Measurements from ENCODE around the gene POTEH. TPM values are rescaled to one million over a fixed set of nuclear protein-coding genes. Genes with fewer than 3 reads are reported as not detected.
"Not testable (repeated sequence)": the region's sequence is repeated elsewhere in the genome, so short reads cannot be mapped to it uniquely, and the experiment has no call there.

POTEH gene
- polyA plus RNA-seq (2011; rRNA removed) (not detected in 2 replicates), polyA minus RNA-seq (2011; rRNA and poly(A)+ RNA removed) (not detected in 2 replicates)

DNA sequence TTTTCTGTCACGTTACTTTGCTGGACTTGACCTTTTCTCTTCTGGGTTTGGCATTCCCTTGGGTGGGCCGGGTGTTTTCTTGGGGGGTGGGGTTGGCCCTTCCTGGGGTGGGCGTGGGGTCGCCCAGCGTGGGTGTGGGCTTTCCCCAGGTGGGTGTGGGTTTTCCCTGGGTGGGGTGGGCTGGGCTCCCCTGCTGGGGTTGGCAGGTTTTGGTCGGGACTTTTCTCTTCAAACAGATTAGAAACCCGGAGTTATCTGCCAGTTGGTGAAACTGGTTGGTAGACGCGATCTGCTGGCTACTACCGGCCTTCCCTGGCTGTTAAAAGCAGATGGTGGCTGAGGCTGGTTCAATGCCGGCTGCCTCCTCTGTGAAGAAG, at the start of gene POTEH:
Gene POTEH (plus strand): TSS at position 278 of the 377 bp plus-strand sequence. CDS start 52 bp downstream, at position 330.
- H3K36me3 ChIP-seq (ENCODE audit: control insufficient read depth, insufficient read depth, low read length); POLR2A ChIA-PET; DNase-seq (ENCODE audit: low read depth); H3K4me3 ChIP-seq (ENCODE audit: low read depth, low read length); H3K27me3 ChIP-seq (ENCODE audit: control insufficient read depth, insufficient read depth, low read length); CTCF ChIA-PET: not testable (repeated sequence)

DNA sequence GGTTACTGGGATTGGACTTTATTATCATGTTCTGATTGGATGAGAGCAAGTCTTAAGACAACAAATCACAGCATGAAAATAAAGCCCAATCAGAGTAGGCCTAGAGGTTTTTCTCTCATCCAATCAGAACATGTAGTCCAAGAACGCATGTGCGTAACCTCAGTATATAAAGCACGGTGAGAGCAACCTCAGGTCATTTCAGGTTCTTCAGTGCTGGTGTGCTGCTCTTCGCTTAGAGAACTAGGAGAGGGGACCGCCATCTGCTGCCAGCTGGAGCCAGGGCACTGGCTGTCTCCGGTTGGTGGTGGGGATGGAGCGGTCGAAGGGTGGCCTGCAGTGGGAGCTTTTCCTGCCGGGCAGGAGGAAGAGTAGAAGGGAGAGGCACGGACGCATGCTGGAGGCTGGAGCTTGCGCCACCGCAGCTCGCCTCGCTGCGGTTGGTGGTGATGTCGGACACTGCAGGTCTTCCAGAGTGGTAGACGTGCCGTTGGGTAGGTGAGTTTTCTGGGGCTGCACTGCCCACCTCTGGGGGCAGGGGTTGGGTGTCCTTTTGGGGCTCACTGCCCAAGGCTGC, 47.5 kb upstream of the POTEH start:
- POLR2A ChIA-PET; H3K36me3 ChIP-seq (ENCODE audit: control insufficient read depth, insufficient read depth, low read length); CTCF ChIA-PET; H3K4me3 ChIP-seq (ENCODE audit: low read depth, low read length); DNase-seq (ENCODE audit: low read depth); H3K27me3 ChIP-seq (ENCODE audit: control insufficient read depth, insufficient read depth, low read length): not testable (repeated sequence)

DNA sequence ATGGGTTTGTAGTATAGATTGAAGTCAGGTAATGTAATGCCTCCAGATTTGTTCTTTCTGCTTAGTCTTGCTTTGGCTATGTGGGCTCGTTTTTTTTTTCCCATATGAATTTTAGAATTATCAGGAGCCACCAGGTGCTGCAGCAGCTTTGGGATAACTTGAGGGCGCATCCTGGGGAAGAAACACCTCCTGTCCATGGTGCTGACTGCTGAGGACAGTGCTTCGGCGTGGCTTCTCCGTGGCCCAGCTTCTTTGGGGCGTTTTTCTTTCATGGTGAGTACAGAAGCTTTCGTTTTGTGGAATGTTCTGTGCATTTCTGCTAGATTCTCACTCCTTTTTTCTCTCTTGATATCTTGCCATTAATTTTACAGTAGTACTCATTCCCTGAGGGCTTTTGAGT, 37.9 kb upstream of the POTEH start:
- CTCF ChIA-PET; H3K36me3 ChIP-seq (ENCODE audit: control insufficient read depth, insufficient read depth, low read length); POLR2A ChIA-PET; DNase-seq (ENCODE audit: low read depth); H3K27me3 ChIP-seq (ENCODE audit: control insufficient read depth, insufficient read depth, low read length); H3K4me3 ChIP-seq (ENCODE audit: low read depth, low read length): not testable (repeated sequence)

DNA sequence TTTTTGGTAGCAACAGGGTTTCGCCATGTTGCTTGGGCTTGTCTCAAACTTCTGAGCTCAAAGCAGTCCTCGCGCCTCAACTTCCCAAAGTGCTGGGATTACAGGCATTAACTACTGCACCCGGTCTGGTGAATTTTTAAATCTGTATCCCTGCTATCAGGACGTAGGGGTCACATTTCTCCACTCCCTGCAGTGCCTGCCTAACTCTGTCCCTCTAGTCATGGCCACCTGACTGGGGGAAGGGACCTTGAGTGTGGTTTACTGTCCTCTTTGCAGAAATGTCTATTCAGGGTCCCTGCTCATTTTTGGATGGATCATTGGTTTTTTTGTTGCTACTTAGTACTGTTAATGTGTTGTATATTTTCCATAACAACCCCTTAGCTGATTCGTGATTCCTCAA, 37.1 kb upstream of the POTEH start:
- DNase-seq (ENCODE audit: low read depth); CTCF ChIA-PET; H3K36me3 ChIP-seq (ENCODE audit: control insufficient read depth, insufficient read depth, low read length); H3K4me3 ChIP-seq (ENCODE audit: low read depth, low read length); POLR2A ChIA-PET; H3K27me3 ChIP-seq (ENCODE audit: control insufficient read depth, insufficient read depth, low read length): not testable (repeated sequence)

DNA sequence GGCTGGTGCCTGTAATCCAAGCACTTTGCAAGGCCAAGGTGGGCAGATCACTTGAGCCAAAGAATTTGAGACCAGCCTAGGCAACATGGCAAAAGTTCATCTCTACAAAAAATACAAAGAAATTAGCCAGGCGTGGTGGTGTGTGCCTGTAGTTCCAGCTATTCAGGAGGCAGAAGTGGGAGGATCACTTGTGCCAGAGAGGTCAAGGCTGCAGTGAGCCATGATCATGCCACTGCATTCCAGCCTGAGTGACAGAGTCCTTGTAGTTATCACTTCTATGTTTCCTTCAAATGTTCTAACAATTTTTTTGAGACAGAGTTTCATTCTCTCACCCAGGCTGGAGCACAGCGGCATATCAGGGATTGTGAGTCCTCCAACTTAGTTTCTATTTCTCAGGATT, 36.6 kb upstream of the POTEH start:
- H3K27me3 ChIP-seq (ENCODE audit: control insufficient read depth, insufficient read depth, low read length); H3K36me3 ChIP-seq (ENCODE audit: control insufficient read depth, insufficient read depth, low read length); DNase-seq (ENCODE audit: low read depth); CTCF ChIA-PET; POLR2A ChIA-PET; H3K4me3 ChIP-seq (ENCODE audit: low read depth, low read length): not testable (repeated sequence)

DNA sequence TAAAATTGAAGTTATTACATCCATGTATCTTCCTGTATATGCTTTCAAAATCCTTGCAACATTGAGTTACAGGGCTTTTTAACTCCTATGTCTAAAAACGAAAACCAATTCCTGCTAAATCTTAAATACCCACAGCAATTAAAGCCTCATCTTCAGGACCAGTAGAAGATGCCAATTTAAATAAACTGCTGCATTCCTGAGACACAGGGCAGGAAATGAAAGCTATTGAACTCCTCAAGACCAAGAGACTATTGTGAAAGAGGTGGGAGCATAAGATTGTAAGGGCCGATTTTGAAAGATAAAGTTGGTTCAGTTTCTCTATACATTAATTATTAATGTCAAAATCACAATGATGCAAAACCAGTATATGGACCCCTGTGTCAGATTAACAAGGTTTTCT, 28.7 kb upstream of the POTEH start:
- H3K27me3 ChIP-seq (ENCODE audit: control insufficient read depth, insufficient read depth, low read length); POLR2A ChIA-PET; H3K4me3 ChIP-seq (ENCODE audit: low read depth, low read length); CTCF ChIA-PET; H3K36me3 ChIP-seq (ENCODE audit: control insufficient read depth, insufficient read depth, low read length); DNase-seq (ENCODE audit: low read depth): not testable (repeated sequence)

DNA sequence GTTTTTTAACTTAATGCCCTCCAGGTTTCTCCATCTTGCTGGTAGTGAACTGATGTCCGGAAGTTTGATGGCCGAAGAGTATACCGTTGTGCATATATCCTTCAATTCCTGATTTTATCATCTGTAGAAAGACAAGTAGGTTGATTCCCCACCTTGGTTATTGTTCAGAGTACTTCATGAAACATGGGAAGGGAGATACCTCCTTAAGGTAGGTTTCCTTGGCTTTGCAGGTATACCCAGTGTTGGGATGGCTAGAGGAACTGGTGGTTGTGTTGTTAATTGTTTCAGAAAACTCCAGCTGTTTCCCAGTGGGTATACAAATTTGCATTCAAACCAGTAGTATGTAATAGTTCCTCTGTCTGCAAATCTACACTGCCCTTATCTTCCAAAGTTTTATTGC, 25.1 kb upstream of the POTEH start:
- POLR2A ChIA-PET; DNase-seq (ENCODE audit: low read depth); H3K36me3 ChIP-seq (ENCODE audit: control insufficient read depth, insufficient read depth, low read length); H3K27me3 ChIP-seq (ENCODE audit: control insufficient read depth, insufficient read depth, low read length); H3K4me3 ChIP-seq (ENCODE audit: low read depth, low read length); CTCF ChIA-PET: not testable (repeated sequence)

DNA sequence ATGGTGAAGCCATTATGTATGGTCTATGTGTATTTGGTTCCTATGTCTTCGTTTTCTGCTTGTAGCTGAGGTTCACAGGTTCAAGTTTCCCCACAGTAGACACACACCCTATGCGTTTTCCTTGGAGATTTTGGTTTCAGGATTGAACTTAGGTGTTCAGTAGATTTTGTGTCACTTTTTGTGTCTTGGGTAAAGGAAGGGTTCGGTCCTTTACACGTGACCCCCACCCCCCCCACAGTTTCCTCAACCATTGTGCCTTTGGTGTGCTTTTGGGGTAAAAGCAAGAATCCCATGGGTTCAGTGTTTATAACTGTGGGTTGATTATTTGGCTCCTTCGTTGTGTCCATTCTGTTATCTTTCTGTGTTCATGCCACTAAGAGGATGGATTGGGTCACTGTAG, 24.3 kb upstream of the POTEH start:
- H3K27me3 ChIP-seq (ENCODE audit: control insufficient read depth, insufficient read depth, low read length); CTCF ChIA-PET; H3K4me3 ChIP-seq (ENCODE audit: low read depth, low read length); H3K36me3 ChIP-seq (ENCODE audit: control insufficient read depth, insufficient read depth, low read length); DNase-seq (ENCODE audit: low read depth); POLR2A ChIA-PET: not testable (repeated sequence)

DNA sequence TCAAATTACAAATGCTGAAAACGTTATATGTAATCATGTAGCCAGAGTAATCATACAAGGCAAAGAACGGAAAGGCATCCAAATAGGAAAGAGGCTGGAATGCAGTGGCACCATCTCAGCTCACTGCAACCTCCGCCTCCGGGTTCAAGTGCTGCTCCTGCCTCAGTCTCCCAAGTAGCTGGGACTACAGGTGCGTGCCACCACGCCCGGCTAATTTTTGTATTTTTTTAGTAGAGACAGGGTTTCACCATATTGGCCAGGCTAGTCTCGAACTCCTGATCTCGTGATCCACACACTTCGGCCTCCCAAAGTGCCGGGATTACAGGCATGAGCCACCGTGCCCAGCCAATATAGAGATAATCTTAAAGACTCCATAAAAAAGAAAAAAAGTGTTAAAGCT, 20.4 kb upstream of the POTEH start:
- CTCF ChIA-PET; DNase-seq (ENCODE audit: low read depth); H3K36me3 ChIP-seq (ENCODE audit: control insufficient read depth, insufficient read depth, low read length); H3K4me3 ChIP-seq (ENCODE audit: low read depth, low read length); POLR2A ChIA-PET; H3K27me3 ChIP-seq (ENCODE audit: control insufficient read depth, insufficient read depth, low read length): not testable (repeated sequence)

DNA sequence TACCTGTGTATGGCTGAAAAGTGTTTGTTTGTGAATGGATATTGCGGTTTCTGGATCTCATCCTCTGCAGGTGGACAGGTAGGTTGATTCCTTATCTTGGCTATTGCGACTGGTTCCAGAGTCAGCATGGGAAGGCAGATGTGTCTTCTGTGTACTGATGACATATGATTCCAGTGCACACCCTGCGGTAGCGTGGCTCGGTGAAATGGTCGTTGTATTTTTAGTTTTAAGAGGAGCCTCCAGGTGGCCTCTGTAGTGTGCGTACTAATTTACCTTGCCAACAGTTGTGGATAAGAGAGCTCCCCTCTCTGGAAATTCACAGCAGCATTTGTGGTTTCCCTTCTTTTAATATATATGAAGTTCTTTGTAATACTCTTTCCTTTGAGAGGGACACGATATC, 10.1 kb upstream of the POTEH start:
- H3K27me3 ChIP-seq (ENCODE audit: control insufficient read depth, insufficient read depth, low read length); H3K4me3 ChIP-seq (ENCODE audit: low read depth, low read length); CTCF ChIA-PET; POLR2A ChIA-PET; H3K36me3 ChIP-seq (ENCODE audit: control insufficient read depth, insufficient read depth, low read length); DNase-seq (ENCODE audit: low read depth): not testable (repeated sequence)

DNA sequence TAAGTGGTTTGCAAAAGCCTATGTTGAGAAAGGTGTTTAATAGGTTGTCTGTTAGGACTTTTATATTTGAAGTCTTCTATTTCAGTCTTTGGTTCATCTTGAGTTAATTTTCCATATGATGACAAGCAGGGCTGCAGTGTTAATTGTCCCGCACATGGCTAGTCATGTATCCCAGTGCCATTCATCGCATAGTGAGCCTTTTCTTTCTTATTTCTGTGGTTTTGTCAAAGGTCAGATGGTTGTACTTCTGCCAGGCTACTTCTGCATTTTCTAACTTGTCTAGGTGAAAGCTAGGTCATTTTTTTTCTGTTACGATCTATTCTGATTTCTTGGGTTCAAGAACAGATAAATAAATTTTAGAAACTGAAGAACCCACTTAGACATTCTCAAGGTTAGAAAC, 5.7 kb upstream of the POTEH start:
- H3K27me3 ChIP-seq (ENCODE audit: control insufficient read depth, insufficient read depth, low read length); H3K36me3 ChIP-seq (ENCODE audit: control insufficient read depth, insufficient read depth, low read length); POLR2A ChIA-PET; H3K4me3 ChIP-seq (ENCODE audit: low read depth, low read length); CTCF ChIA-PET; DNase-seq (ENCODE audit: low read depth): not testable (repeated sequence)

DNA sequence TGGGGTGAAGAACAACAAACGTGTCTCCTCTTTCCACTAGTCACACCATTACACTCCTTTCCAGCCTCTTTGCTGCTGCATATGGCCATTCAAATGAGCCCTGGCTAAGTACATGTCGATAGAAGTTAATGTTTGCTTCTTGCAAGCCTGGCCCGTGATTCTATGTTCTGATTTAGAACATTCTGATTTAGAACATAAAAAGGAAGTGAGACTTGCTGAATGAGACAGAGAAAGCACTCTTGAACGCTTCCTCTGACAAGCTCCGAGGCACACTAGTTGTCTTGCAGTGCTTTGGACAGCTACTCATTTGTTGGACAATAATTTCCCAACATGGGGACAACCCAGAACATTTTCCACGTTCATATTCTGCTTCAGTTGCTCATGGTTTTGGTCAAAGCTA, 5.1 kb upstream of the POTEH start:
- DNase-seq (ENCODE audit: low read depth); CTCF ChIA-PET; POLR2A ChIA-PET; H3K36me3 ChIP-seq (ENCODE audit: control insufficient read depth, insufficient read depth, low read length); H3K4me3 ChIP-seq (ENCODE audit: low read depth, low read length); H3K27me3 ChIP-seq (ENCODE audit: control insufficient read depth, insufficient read depth, low read length): not testable (repeated sequence)

DNA sequence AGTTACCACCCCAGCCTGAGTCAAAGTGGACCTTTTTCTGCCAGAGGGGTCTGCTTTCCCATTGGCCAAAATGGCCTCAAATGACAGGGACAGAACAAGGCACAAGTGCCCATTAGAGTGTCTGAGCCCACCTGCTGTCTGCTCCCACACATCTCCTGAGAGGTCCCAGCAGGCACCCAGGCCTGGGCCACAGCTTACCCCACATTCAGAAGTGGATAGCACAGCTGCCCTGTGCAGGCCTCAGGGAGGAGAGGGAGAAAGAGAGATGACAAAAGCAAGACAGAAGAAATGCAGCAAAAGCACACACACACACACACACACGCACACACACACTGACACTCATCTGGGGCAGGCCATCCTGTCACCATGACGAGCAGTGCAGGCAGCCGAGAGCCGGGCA, 4.2 kb upstream of the POTEH start:
- H3K36me3 ChIP-seq (ENCODE audit: control insufficient read depth, insufficient read depth, low read length); POLR2A ChIA-PET; H3K4me3 ChIP-seq (ENCODE audit: low read depth, low read length); DNase-seq (ENCODE audit: low read depth); CTCF ChIA-PET; H3K27me3 ChIP-seq (ENCODE audit: control insufficient read depth, insufficient read depth, low read length): not testable (repeated sequence)

DNA sequence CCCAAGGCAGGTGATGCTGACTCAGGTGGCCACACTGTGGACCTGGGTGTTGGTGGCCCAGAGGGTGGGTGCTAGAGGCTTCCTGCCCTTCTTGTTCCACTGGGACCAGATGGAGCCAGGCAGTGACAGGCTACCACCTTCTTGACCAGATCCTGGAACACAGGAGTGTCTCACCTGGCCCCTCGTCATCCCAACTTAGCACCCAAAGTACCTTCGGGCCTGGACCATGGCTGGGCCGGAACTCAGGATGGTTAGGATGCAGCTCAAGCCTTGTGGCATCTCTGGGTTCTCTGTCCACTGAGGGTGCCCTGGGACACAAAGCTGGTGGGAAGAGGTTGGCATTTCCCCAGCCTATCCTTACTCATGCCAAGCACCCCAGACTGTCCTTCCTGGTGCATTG, 2.7 kb upstream of the POTEH start:
- POLR2A ChIA-PET; H3K27me3 ChIP-seq (ENCODE audit: control insufficient read depth, insufficient read depth, low read length); H3K4me3 ChIP-seq (ENCODE audit: low read depth, low read length); DNase-seq (ENCODE audit: low read depth); CTCF ChIA-PET; H3K36me3 ChIP-seq (ENCODE audit: control insufficient read depth, insufficient read depth, low read length): not testable (repeated sequence)

Measured in BJ (cell line).